Ammon's horn (tissue), 1 donor: ENCODE data around the gene SMIM45.
"Not testable (repeated sequence)": the region's sequence is repeated elsewhere in the genome, so short reads cannot be mapped to it uniquely, and the experiment has no call there.

Experiments
- DNase-seq: peaks from one replicate; pipeline ENCODE4 v3.0.0-alpha.2; 2016; ENCODE audit warnings: low spot score

The SMIM45 gene

GRCh38 chr22:41935015-41935351 is 17.0 kb upstream of the SMIM45 start:
- peak; percentile 69 for DNase-seq

GRCh38 chr22:41935509-41935908 is 16.4 kb upstream of the SMIM45 start:
- DNase-seq = no peak

- DNase-seq = no peak
Measured at GRCh38 chr22:41936894-41937169, 15.1 kb upstream of the SMIM45 start.

GRCh38 chr22:41939981-41940831 is 11.7 kb upstream of the SMIM45 start:
- peak; percentile 84 for DNase-seq

DNA sequence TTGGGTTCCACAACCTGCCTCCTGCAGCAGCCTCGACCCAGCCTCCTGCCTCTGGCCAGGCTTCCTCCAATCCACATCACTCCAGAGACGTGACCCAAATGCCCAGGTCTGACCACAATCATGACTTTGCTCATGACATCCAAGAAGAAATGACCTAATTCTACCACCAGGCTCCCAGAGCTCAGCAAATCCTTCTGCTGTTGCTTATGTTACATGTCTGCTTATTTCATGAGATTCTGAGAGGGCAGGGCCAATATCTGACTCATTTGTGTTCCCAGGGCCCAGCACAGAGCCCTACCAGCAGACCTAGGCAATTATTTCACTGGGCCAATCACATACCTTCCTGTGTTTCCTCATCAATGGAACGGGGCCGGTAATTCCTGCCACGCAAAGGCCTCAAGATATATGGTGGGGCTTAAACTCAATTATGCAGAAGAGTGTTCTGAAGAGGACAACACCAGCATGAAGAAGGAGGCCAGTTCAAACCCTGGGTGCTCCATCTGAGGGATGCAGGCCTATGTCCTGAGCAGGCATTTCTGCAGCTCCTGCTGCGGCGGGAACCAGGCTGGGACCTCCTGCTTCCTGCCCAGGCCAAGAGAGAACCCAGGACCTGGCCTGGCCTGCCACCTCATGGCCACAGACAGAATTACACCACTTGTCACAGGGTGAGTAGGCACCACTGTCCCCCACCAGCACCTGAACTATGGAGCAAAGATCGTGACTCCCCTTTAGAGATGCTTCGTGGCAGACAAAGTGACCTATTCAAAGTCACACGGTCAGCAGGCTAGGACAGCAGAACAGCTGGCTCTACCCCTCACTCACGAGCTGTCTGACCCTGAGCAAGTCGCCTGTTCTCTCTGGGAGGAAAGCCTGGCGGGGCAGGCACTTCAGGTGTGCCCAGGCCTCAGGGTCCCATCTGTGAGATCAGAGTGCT is 10.9 kb upstream of the SMIM45 start:
- DNase-seq = peak; percentile 94

GRCh38 chr22:41943661-41944209 is 8.2 kb upstream of the SMIM45 start:
- DNase-seq = no peak

DNA sequence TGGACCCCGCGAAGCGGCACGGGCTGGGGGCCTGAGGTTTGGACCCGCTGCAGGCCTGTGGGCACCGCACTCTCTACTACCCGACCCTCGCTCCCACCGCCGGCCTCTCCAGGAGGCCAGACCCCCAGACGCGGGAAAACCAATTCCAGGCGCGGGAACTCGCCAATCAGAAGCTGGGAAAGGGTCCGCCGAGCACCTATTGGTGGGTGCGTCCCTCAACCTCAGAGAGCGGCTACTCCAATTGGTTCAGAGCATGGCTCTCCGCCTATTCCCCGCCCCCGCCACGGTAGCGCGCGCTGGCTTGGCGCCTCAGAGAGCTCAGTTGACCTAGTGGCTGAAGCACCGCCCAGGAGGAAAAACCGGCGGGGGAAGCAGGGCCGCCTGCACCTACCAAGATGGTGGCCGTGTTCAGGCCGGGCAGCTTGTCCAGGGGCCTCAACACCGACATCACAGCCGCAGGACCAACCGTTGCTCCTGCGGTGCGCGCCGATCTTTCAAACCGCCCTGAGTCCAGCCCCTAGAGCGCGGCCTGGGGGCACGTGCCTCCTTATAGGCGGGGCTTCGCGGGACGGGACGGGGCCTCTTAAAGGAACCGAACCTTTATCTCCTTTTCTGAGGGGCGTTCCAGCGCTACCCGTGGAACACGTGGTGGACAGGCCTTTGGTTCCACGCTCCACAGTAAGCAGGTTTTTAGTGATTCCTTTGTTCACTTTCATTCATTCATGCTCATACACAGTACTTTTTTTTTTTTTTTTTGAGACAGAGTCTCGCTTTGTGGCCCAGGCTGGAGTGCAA is 5.1 kb upstream of the SMIM45 start, which contains the start of gene CENPM:
TSS of gene CENPM (minus strand) at position 524 of the 795 bp plus-strand sequence. CDS start at position 448, 76 bp downstream.
- peak; percentile 95 for DNase-seq

- DNase-seq = no peak
Measured at GRCh38 chr22:41947424-41948080, 4.4 kb upstream of the SMIM45 start.

DNA sequence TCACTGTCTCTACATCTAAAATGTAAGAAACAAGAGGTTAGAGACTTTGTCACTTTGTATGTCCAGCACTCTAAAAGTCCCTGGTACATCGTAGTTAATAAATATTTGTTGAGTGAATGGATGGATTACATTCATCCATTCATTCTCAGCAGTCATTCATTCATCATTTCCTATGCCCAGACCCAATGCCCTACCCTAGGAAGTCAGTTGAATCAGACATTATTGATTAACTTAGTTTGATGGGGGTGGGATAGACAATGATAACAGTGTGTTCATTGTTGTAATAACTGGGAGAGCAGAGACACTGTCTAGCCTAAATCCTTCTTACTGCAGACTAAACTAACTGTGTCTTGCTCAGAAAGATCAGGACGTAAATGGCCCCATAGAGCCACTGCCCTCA is 3.8 kb upstream of the SMIM45 start:
- no peak for DNase-seq

GRCh38 chr22:41948928-41949296 is 3.0 kb upstream of the SMIM45 start:
- DNase-seq = not testable (repeated sequence)

GRCh38 chr22:41949297-41949965 is 2.5 kb upstream of the SMIM45 start:
- no peak for DNase-seq

DNA sequence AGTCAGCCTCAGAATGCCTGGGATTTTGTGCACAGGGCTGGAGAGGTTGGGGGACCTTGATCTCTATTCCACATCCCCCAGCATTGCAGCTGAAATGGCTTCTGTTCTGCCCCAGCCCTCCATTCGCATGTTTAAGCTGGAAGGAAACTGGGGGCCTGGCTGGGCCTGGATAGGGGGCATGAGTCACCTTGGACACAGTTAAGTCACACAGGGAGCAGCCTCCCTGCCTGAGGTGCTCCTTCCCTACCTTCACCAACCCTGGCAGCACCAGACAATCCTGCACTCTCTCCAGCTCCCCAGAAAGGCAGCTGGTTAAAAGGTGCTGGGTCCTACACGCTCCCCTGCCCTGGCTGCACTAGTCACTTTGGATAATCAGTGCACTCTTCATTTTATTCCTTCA is 763 bp downstream of the SMIM45 start:
- DNase-seq = no peak

DNA sequence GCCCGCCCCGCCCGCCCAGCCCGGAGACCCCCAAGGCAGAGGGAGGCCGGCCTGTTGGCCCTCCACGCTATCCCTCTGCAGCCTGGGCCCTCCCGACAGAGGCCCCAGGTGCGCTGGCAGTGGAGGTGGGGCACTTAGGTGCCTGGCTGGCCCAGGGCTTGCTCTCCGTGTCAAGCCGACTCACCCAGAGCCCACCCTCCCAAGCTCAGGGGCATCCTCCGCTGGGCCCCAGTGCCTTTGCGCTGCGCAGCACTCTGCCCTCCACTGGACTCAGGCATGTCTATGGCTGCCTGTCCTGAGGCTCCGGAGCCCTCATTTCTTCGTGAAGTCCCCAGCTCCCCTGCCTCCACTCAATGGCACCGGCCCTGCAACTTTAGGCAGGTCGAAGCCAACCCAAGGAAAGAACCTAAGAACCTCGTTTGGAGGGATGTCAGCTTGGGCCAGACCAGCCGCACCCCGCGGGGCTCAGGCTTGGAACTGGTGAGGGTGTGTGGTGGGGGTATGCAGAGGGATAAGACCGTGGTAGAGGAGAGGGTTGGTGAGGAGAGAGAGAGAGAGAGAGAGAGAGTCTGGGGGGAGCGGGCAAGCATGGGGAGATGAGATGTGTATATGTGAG is 6.1 kb downstream of the SMIM45 start:
- DNase-seq = no peak

GRCh38 chr22:41963453-41964111 is 11.6 kb downstream of the SMIM45 start:
- DNase-seq = peak; percentile 83

DNA sequence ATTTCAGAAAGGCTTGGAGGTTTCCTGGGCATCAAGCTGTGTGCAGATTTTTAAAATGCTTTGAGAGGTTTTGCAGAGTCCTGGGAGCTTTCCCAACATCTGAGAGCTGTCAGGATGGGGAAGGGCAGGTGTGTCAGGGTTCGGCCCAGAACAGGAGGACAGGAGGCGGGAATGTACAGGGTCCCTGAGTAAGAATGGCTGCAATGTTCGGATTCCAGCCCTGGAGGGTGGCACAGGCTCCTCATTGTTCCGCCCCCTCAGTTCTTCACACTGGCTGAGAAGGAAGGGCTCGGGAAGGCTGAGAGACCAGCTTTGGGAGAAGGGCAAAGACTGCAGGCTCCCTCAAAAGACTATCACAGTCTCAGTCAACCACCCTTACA is 12.2 kb downstream of the SMIM45 start:
- no peak for DNase-seq

GRCh38 chr22:41966225-41966606 is 14.3 kb downstream of the SMIM45 start:
- DNase-seq = no peak

DNA sequence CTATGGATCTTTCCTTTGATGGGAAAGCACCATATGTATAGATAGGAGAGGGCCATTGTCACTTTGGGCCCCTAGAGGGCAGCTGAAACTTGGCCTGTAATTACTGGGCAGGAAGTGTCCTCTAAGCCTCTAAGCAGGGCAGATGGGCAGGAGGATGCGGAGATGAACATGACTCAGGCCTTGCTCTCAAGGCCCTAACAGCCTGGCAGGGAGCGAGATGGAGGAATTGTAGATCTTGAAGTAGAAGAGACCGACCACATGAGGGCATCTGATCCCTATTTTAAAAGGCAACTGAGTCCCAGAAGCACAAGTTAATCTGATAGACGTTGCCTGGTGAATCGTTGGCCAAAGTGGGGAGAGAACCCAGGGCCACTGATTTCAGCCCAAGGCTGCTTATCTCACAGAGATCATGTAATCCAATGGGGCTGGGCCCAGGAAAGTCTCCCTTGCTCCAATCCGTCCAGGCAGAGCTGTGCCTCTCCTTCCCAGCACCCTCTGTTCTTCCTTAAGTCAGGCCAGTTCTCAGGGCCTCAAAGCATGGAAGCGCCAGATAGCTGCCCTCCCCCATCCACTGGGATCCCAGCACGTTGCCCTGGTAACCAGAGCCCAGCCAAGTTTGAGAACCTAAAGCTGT is 14.8 kb downstream of the SMIM45 start:
- peak; percentile 85 for DNase-seq

DNA sequence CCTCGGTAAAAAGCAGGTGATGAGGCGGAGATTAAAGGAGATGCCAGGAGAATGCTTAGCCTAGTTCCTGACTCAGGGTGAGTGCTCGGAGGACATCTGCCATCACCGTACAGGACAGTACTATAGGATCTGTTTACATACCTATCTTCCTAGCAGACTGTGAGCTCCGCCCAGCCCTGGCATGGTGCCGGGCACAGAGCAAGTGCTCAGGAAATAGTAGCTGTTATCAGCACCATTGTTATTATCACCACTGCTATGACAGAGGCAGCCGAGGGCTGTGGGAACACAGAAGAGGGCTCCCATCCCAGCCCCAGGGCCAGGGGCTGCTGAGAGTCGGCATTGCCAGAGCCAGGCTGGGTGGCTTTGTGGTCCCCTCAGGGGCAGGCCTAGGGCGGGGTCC is 16.7 kb downstream of the SMIM45 start:
- DNase-seq = no peak

GRCh38 chr22:41969110-41969646 is 17.2 kb downstream of the SMIM45 start, which contains the start of gene SEPTIN3:
SEPTIN3 (plus strand) TSS chr22:41969443; CDS start chr22:41971493, 2,050 bp downstream.
- DNase-seq = no peak
